ENCODE data around the gene AHDC1. TPM values are rescaled to one million over a fixed set of nuclear protein-coding genes. Genes with fewer than 3 reads are reported as not detected.

Gene AHDC1
- total and polyA plus RNA-seq, 5 donors from 2014 or later, result 0.07 to 26.2 (median 0.71) TPM

DNA sequence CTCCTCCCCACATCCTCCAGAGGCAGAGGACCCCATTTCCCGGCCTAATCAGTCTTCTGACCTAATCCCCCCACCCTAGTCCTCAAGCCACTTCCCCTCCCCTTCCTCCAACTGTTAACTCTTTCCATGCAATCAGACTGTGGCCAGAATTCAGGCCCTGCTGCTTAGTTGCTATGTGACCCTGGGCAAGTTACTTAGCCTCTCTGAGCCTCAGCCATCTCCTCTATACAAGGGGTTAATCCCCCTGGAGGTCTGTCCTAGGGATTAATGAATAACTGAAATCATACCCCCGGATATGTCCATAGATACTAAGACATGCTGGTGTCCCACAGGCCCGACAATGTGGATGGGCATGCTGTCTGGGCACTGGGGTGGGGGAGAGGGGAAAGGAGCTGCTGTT lies 18.3 kb downstream of the AHDC1 start:
- H3K4me3 ChIP-seq (ENCODE audit: low read depth, low read length), result no peak overlapping the region
- H3K27ac ChIP-seq (ENCODE audit: insufficient read depth, low read length, poor library complexity, severe bottlenecking), result no peak overlapping the region
- ATAC-seq (ENCODE audit: low read depth in 2 of 2), result no peak
- H3K36me3 ChIP-seq (ENCODE audit: control insufficient read depth, insufficient read depth, low read length), result peaks cover 4% of the 10 kb centered on the region
- Mint-ChIP-seq H3K4me3 (no peak overlapping the region), H3K9me3 (no peaks in the 10 kb centered on the region), H3K27me3 (no peaks in the 10 kb centered on the region), H3K36me3 (peaks cover 15% of the 10 kb centered on the region), H3K27ac (no peak overlapping the region), H3K4me1 (peaks cover 0 to 7% (median under 1%) of the 10 kb centered on the region in 4 donors)
- DNase-seq, result no peak
- no peaks in the 10 kb centered on the region for H3K4me1 ChIP-seq (ENCODE audit: control insufficient read depth, insufficient read depth, low read length, poor library complexity, severe bottlenecking)
- H3K9me3 ChIP-seq (ENCODE audit: control insufficient read depth in 2 of 2, low read length in 2 of 2), result no peaks in the 10 kb centered on the region
- H3K27me3 ChIP-seq (ENCODE audit: control insufficient read depth, insufficient read depth, low read length), result no peaks in the 10 kb centered on the region

DNA sequence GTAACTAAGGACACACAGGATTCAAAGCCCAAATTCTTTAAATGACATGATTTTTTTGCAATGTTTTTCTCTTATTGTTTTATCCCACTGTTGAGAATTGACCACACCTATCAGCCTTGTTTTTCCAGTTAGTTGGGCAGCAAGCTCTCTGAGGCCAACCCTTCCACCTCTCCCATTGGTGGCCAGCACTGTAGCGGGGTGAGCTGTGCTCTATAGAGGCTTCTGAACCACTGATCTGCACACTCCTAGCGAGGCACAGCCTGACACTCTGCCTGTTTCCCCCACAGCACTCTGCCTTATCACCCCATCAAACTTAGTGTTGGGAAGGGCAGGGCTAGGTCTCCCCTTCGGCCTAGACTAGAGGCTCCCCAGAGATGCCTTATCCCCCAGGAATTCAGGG lies 19.5 kb downstream of the AHDC1 start:
- H3K4me3 ChIP-seq (ENCODE audit: low read depth, low read length), result no peak overlapping the region
- no peaks in the 10 kb centered on the region for H3K9me3 Mint-ChIP-seq
- H3K36me3 ChIP-seq (ENCODE audit: control insufficient read depth, insufficient read depth, low read length), result peaks cover 1% of the 10 kb centered on the region
- DNase-seq (no peak), ATAC-seq (ENCODE audit: low read depth in 2 of 2) (no peak)
- no peaks in the 10 kb centered on the region for H3K9me3 ChIP-seq (ENCODE audit: control insufficient read depth in 2 of 2, low read length in 2 of 2)
- H3K36me3 Mint-ChIP-seq, result peaks cover 17% of the 10 kb centered on the region
- H3K27me3 Mint-ChIP-seq, result no peaks in the 10 kb centered on the region
- no peak overlapping the region for H3K27ac ChIP-seq (ENCODE audit: insufficient read depth, low read length, poor library complexity, severe bottlenecking)
- H3K4me1 ChIP-seq (ENCODE audit: control insufficient read depth, insufficient read depth, low read length, poor library complexity, severe bottlenecking), result no peaks in the 10 kb centered on the region
- no peak overlapping the region for H3K27ac Mint-ChIP-seq
- H3K4me1 Mint-ChIP-seq, result peaks cover 0 to 7% (median 2%) of the 10 kb centered on the region in 4 donors
- no peaks in the 10 kb centered on the region for H3K27me3 ChIP-seq (ENCODE audit: control insufficient read depth, insufficient read depth, low read length)
- H3K4me3 Mint-ChIP-seq, result no peak overlapping the region

DNA sequence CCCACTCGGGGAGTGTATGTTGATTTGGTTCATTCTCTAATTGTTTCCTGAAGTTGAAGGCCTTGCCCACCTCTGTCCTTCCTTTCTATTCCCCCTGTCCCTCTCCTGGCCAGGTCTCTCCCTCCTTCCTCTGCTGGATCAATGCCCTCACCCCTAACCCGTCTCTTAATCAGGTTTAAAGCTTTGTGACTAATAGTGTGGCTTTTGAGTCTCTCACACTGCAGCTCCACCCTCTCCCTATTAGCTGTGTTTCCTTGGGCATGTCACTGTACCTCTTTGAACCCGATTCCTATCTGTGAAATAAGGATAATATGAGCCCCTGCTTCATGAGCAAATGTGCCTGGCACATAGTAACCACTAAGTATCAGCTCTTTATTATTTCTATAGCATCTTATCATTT lies 20.5 kb downstream of the AHDC1 start:
- Mint-ChIP-seq H3K27me3 (no peaks in the 10 kb centered on the region), H3K9me3 (no peaks in the 10 kb centered on the region), H3K27ac (peak overlapping the region; percentile 33 to 72 (median 45)), H3K36me3 (peaks cover 23% of the 10 kb centered on the region), H3K4me3 (no peak overlapping the region), H3K4me1 (peaks cover 0 to 13% (median 4%) of the 10 kb centered on the region in 4 donors)
- ATAC-seq (ENCODE audit: low read depth in 2 of 2) (no peak), DNase-seq (no peak)
- Histone ChIP-seq H3K4me3 (ENCODE audit: low read depth, low read length) (no peak overlapping the region), H3K36me3 (ENCODE audit: control insufficient read depth, insufficient read depth, low read length) (no peaks in the 10 kb centered on the region), H3K27me3 (ENCODE audit: control insufficient read depth, insufficient read depth, low read length) (no peaks in the 10 kb centered on the region), H3K27ac (ENCODE audit: insufficient read depth, low read length, poor library complexity, severe bottlenecking) (no peak overlapping the region), H3K9me3 (ENCODE audit: control insufficient read depth in 2 of 2, low read length in 2 of 2) (no peaks in the 10 kb centered on the region), H3K4me1 (ENCODE audit: control insufficient read depth, insufficient read depth, low read length, poor library complexity, severe bottlenecking) (no peaks in the 10 kb centered on the region)

DNA sequence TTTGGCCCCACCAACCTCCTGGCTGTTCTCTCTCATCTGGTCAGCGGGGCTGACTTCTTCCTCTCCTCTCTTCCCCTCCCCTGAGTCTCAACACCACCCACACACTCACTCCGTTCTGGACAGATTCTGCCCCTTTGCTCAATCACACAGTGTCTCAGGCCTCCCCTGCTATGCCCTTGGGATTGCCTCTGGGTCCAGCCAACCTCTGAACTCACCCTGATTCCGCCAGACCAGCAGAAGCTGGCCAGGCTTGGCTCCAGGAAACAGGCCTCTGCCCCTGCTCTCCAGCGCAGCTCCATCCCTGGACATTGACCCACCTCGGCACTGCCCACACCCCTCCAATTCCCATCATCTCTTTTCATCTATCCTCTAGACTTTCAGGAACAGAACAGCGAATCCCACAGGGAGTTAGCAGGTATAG lies 22.1 kb downstream of the AHDC1 start:
- no peaks in the 10 kb centered on the region for H3K36me3 ChIP-seq (ENCODE audit: control insufficient read depth, insufficient read depth, low read length)

DNA sequence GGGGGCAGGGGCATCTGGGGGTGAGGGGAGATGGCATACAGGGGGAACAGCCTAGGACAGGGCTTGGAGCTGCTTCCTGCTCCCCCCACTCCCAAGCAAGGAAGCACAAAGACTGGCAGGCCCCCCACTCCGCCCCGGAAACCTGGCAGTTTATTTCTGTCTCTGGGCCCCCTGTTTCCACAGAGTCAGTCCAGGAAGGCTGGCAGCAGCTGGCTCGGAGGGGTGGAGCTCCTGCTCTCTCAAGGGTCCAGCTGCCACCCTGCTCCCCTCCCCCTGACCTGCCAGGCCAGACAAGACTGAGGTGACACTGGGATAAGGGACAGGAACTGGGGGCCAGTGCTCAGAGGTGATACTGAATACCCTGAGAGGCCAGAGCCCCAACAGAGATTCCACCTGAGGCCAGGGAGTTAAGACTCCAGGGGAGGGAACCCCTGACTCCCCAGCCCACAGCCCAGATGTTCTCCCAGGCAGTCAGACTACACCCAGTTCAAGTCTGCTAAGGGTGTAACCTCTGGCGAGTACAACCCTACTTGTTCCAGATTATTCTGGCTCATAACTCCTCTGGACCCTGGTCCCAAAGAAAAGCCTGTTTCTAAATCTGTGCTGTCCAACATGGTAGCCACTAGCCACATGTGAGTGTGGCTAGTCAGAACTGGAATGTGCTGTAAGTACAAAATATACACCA lies 26.3 kb downstream of the AHDC1 start:
- H3K4me1 Mint-ChIP-seq, result peaks cover 0 to 39% (median 15%) of the 10 kb centered on the region in 4 donors
- Histone ChIP-seq H3K4me1 (ENCODE audit: control insufficient read depth, insufficient read depth, low read length, poor library complexity, severe bottlenecking) (peaks cover 3% of the 10 kb centered on the region), H3K4me3 (ENCODE audit: low read depth, low read length) (no peak overlapping the region), H3K27ac (ENCODE audit: insufficient read depth, low read length, poor library complexity, severe bottlenecking) (no peak overlapping the region), H3K36me3 (ENCODE audit: control insufficient read depth, insufficient read depth, low read length) (no peaks in the 10 kb centered on the region), H3K9me3 (ENCODE audit: control insufficient read depth in 2 of 2, low read length in 2 of 2) (no peaks in the 10 kb centered on the region), H3K27me3 (ENCODE audit: control insufficient read depth, insufficient read depth, low read length) (peaks cover 2% of the 10 kb centered on the region)
- DNase-seq, result no peak
- no peak overlapping the region for H3K27ac Mint-ChIP-seq
- ATAC-seq (ENCODE audit: low read depth in 2 of 2), result no peak
- H3K4me3 Mint-ChIP-seq, result no peak overlapping the region
- peaks cover 16% of the 10 kb centered on the region for H3K36me3 Mint-ChIP-seq
- no peaks in the 10 kb centered on the region for H3K27me3 Mint-ChIP-seq
- peaks cover 0 to 1% (median 0%) of the 10 kb centered on the region in 7 donors for H3K9me3 Mint-ChIP-seq

More for the DNA sequence above, 22.1 kb downstream of the AHDC1 start:
- no peaks in the 10 kb centered on the region for H3K27me3 ChIP-seq (ENCODE audit: control insufficient read depth, insufficient read depth, low read length)
- Mint-ChIP-seq H3K36me3 (peaks cover 23% of the 10 kb centered on the region), H3K27ac (peak overlapping the region in 2 of 3 donors; percentile 75 to 88), H3K9me3 (no peaks in the 10 kb centered on the region), H3K4me3 (no peak overlapping the region), H3K4me1 (peaks cover 0 to 17% (median 5%) of the 10 kb centered on the region in 4 donors), H3K27me3 (no peaks in the 10 kb centered on the region)
- H3K4me1 ChIP-seq (ENCODE audit: control insufficient read depth, insufficient read depth, low read length, poor library complexity, severe bottlenecking), result no peaks in the 10 kb centered on the region
- no peak overlapping the region for H3K4me3 ChIP-seq (ENCODE audit: low read depth, low read length)
- H3K9me3 ChIP-seq (ENCODE audit: control insufficient read depth in 2 of 2, low read length in 2 of 2), result no peaks in the 10 kb centered on the region
- ATAC-seq (ENCODE audit: low read depth in 2 of 2), result no peak
- H3K27ac ChIP-seq (ENCODE audit: insufficient read depth, low read length, poor library complexity, severe bottlenecking), result no peak overlapping the region
- DNase-seq, result no peak

DNA sequence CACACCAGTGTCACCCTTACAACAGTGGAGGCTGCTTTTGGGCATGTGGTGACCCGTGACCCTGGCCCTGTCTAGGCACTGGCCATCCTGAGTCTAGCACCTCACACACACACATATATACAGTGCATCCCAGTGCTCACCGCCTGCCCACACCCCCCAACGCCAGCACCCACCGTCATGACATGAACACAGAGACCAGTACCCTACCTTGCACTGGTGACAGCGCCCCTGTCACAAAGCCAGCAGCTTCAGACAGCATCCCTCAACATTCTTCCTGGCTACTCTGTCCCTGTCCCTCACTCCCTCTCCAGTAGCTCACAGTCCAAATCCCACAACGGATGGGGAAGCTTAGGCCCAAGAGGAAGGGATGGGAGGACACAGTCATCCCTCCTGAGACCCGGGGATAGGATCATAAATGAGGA lies 27.1 kb downstream of the AHDC1 start:
- peaks cover 2% of the 10 kb centered on the region for H3K27me3 ChIP-seq (ENCODE audit: control insufficient read depth, insufficient read depth, low read length)
- ATAC-seq (ENCODE audit: low read depth in 2 of 2) (no peak), DNase-seq (no peak)
- H3K4me1 ChIP-seq (ENCODE audit: control insufficient read depth, insufficient read depth, low read length, poor library complexity, severe bottlenecking), result peaks cover 3% of the 10 kb centered on the region
- peaks cover 13% of the 10 kb centered on the region for H3K36me3 Mint-ChIP-seq
- H3K4me1 Mint-ChIP-seq, result peaks cover 0 to 44% (median 18%) of the 10 kb centered on the region in 4 donors
- no peak overlapping the region for H3K4me3 ChIP-seq (ENCODE audit: low read depth, low read length)
- no peaks in the 10 kb centered on the region for H3K9me3 ChIP-seq (ENCODE audit: control insufficient read depth in 2 of 2, low read length in 2 of 2)
- H3K9me3 Mint-ChIP-seq, result peaks cover 0 to 1% (median 0%) of the 10 kb centered on the region in 7 donors
- no peaks in the 10 kb centered on the region for H3K36me3 ChIP-seq (ENCODE audit: control insufficient read depth, insufficient read depth, low read length)
- H3K27me3 Mint-ChIP-seq, result no peaks in the 10 kb centered on the region
- no peak overlapping the region for H3K4me3 Mint-ChIP-seq
- H3K27ac Mint-ChIP-seq, result peak overlapping the region in 1 of 3 donors; percentile 46
- H3K27ac ChIP-seq (ENCODE audit: insufficient read depth, low read length, poor library complexity, severe bottlenecking), result no peak overlapping the region

DNA sequence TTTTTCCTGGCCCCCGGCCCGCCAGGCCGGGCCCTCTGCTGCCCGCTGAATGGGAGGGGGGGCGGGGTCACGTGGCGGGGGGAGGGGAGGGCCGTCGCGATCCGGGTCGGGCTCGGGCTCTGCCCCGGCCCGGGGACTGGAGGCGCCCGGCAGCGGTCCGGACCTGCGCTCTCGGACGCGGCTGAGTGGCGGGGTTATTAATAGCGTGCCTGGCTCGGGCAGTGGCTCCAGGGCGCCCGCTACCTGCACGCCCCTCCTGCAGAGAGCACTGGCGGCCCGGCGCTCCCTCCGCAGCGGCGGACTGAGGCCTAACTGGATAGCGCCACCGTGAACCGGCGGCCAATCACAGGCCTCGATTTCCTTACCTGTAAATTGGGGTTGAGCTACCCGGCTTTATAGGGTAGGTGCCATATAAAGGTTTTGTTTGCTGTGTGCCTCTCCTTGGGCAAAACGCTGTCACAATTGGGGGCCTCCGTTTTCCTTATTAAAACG lies 28.1 kb downstream of the AHDC1 start:
- Histone ChIP-seq H3K27ac (ENCODE audit: insufficient read depth, low read length, poor library complexity, severe bottlenecking) (no peak overlapping the region), H3K4me1 (ENCODE audit: control insufficient read depth, insufficient read depth, low read length, poor library complexity, severe bottlenecking) (peaks cover 3% of the 10 kb centered on the region), H3K9me3 (ENCODE audit: control insufficient read depth in 2 of 2, low read length in 2 of 2) (no peaks in the 10 kb centered on the region), H3K36me3 (ENCODE audit: control insufficient read depth, insufficient read depth, low read length) (no peaks in the 10 kb centered on the region), H3K4me3 (ENCODE audit: low read depth, low read length) (no peak overlapping the region), H3K27me3 (ENCODE audit: control insufficient read depth, insufficient read depth, low read length) (peaks cover 2% of the 10 kb centered on the region)
- Mint-ChIP-seq H3K27ac (no peak overlapping the region), H3K27me3 (no peaks in the 10 kb centered on the region), H3K4me3 (peak overlapping the region in 1 of 4 donors; percentile 26), H3K9me3 (peaks cover 0 to 1% (median 0%) of the 10 kb centered on the region in 7 donors), H3K36me3 (peaks cover 8% of the 10 kb centered on the region), H3K4me1 (peaks cover 0 to 43% (median 18%) of the 10 kb centered on the region in 4 donors)
- ATAC-seq (ENCODE audit: low read depth in 2 of 2), result peak in 1 of 2 donors; percentile 12
- DNase-seq, result no peak

All from CD4-positive, CD25-positive, alpha-beta regulatory T cell (primary cell).